ENCODE results near the gene SUGCT.

DNA sequence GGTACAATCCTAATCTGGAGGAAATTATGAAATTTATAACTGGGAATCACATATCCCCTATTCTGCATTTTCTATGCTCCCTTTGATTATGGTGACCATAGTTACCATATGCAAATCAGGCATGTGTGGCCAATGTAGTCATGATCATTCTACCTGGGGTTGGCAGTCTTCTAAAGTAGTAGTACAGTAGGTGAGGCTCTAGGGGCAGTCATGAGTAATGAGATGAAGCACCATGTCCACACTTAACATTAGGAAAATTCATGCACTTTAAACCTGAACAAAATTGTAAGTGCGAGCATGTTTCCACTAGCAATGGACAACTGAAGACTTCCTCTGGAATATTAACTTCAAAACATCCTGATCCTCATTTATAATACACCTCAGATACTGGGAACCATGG is 545.9 kb downstream of the SUGCT start:
- TF ChIP-seq, protein P1, sequence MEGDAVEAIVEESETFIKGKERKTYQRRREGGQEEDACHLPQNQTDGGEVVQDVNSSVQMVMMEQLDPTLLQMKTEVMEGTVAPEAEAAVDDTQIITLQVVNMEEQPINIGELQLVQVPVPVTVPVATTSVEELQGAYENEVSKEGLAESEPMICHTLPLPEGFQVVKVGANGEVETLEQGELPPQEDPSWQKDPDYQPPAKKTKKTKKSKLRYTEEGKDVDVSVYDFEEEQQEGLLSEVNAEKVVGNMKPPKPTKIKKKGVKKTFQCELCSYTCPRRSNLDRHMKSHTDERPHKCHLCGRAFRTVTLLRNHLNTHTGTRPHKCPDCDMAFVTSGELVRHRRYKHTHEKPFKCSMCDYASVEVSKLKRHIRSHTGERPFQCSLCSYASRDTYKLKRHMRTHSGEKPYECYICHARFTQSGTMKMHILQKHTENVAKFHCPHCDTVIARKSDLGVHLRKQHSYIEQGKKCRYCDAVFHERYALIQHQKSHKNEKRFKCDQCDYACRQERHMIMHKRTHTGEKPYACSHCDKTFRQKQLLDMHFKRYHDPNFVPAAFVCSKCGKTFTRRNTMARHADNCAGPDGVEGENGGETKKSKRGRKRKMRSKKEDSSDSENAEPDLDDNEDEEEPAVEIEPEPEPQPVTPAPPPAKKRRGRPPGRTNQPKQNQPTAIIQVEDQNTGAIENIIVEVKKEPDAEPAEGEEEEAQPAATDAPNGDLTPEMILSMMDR (IDR thresholded peaks at IDR 0.05), result peak in 5 of 6 experiments; percentile 14 to 40 (median 34)
- no peak for TF ChIP-seq POLR2A (IDR thresholded peaks at IDR 0.05)
